Ascending aorta (tissue), 2 donors: ENCODE results near the gene GOSR2. TPM values are rescaled to one million over a fixed set of nuclear protein-coding genes. Genes with fewer than 3 reads are reported as not detected.

Source experiments
- DNase-seq, 2 donors: peaks; one replicate each; pipeline ENCODE4 v3.0.0-alpha.2; 2019; ENCODE audit warnings: low spot score in 2 of 2
- H3K27ac ChIP-seq, 2 donors: fragments of 200-600 bp; sonication (generic); one replicate each; pipeline ENCODE4 v1.5.1; 2016 to 2017; ENCODE audit warnings: mild to moderate bottlenecking in 1 of 2
- H3K27me3 ChIP-seq: fragments of 200-600 bp; sonication (generic); one replicate; pipeline ENCODE4 v1.5.1; 2017
- H3K36me3 ChIP-seq, 2 donors: fragments of 200-600 bp; sonication (generic); one replicate each; pipeline ENCODE4 v1.5.1; 2016
- H3K4me1 ChIP-seq, 2 donors: fragments of 200-600 bp; sonication (generic); one replicate each; pipeline ENCODE4 v1.5.1; 2016 to 2017; ENCODE audit warnings: mild to moderate bottlenecking in 1 of 2
- H3K4me3 ChIP-seq, 2 donors: fragments of 200-600 bp; sonication (generic); one replicate each; pipeline ENCODE4 v1.5.1; 2016 to 2017; ENCODE audit warnings: mild to moderate bottlenecking in 1 of 2
- H3K9me3 ChIP-seq, 2 donors: fragments of 200-600 bp; sonication (generic); one replicate each; pipeline ENCODE4 v1.5.1; 2016
- intact Hi-C: fragments of 100-400 bp; cut with DNase I; formaldehyde crosslinking; loops from one replicate; pipeline ENCODE4 v1.15.1; 2023
- total RNA-seq: library from RNA; depleted of rRNA; stranded (reverse); fragments of >200 nt; gene quantifications from one replicate; pipeline ENCODE4 v1.1.0, GENCODE V29; 2016
- TF ChIP-seq, protein P1 (sequence below), 3 experiments: fragments of 200-600 bp in 2 of 3; fragments of 450-650 bp in 1 of 3; sonication (generic) in 2 of 3; IDR thresholded peaks; one replicate each; pipeline ENCODE4 v1.5.1; 2016 to 2019; ENCODE audit warnings: antibody characterized with exemption in 3 of 3, mild to moderate bottlenecking in 1 of 3, moderate library complexity in 1 of 3

GOSR2 gene
- total RNA-seq, 1 donor from 2014 or later: 36.4 TPM

DNA sequence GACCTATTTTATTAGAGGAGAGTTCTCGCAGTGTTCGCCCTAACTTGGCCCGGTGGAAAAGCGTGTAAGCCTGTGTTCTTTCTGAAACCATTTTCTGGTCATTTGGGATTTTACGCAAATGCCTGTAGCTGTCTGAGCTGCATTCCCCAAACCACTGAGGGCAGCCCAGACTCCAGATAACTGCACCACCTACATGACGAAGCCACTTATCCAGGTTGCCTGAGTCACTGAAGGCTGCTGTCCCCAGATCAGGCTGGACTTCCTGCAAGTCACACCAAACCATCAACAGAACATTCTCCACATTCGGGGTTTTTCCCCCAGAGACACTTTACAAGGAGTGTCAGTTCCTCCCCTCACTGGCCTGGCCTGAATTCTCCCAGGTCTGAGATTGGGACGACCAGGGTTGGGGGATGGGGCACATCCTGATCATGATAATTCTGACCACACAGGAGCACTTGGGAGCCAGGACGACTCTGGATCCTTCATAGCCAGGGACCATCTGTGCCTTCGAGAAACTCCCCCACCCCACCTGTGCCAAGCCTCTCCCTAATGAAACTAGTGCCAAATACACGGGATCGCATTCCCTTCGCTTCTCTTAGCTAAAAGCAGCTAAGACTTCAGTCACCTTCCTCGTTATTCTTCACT lies 53.8 kb downstream of the GOSR2 start:
- TF ChIP-seq, protein P1, sequence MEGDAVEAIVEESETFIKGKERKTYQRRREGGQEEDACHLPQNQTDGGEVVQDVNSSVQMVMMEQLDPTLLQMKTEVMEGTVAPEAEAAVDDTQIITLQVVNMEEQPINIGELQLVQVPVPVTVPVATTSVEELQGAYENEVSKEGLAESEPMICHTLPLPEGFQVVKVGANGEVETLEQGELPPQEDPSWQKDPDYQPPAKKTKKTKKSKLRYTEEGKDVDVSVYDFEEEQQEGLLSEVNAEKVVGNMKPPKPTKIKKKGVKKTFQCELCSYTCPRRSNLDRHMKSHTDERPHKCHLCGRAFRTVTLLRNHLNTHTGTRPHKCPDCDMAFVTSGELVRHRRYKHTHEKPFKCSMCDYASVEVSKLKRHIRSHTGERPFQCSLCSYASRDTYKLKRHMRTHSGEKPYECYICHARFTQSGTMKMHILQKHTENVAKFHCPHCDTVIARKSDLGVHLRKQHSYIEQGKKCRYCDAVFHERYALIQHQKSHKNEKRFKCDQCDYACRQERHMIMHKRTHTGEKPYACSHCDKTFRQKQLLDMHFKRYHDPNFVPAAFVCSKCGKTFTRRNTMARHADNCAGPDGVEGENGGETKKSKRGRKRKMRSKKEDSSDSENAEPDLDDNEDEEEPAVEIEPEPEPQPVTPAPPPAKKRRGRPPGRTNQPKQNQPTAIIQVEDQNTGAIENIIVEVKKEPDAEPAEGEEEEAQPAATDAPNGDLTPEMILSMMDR (IDR thresholded peaks at IDR 0.05): no peak
- DNase-seq: no peak
- H3K36me3 ChIP-seq: no peaks in the 10 kb centered on the region
- no peak overlapping the region for H3K4me3 ChIP-seq
- intact Hi-C loops: no loop called here
- no peak overlapping the region for H3K27ac ChIP-seq
- H3K9me3 ChIP-seq: no peaks in the 10 kb centered on the region
- H3K27me3 ChIP-seq: no peaks in the 10 kb centered on the region
- peaks cover 11 to 13% of the 10 kb centered on the region in 2 donors for H3K4me1 ChIP-seq

DNA sequence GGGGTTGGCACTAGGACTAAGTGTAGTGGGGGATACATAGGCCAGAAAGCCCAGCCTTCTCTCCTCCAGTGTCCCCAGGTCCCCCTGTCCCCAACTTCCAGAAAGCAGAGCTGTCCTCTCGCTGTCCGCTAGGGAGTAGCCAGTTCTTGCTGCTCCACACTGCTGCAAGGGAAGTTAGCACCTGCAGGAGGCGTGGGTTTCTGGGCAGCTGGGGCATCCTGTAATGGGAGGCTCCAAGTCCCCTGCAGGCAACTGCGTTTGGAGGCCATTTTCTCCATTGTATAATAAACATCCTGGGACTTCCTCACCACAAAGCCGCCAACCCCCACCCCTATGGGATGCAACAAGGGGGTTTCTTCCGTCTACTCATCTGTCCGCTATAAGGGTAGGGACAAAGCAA lies 54.4 kb downstream of the GOSR2 start:
- Histone ChIP-seq H3K9me3 (no peaks in the 10 kb centered on the region), H3K36me3 (no peaks in the 10 kb centered on the region), H3K27me3 (no peaks in the 10 kb centered on the region), H3K27ac (no peak overlapping the region), H3K4me3 (no peak overlapping the region), H3K4me1 (peaks cover 11 to 13% of the 10 kb centered on the region in 2 donors)
- TF ChIP-seq, protein P1 (IDR thresholded peaks at IDR 0.05): no peak
- intact Hi-C loops: no loop called here
- DNase-seq: no peak

DNA sequence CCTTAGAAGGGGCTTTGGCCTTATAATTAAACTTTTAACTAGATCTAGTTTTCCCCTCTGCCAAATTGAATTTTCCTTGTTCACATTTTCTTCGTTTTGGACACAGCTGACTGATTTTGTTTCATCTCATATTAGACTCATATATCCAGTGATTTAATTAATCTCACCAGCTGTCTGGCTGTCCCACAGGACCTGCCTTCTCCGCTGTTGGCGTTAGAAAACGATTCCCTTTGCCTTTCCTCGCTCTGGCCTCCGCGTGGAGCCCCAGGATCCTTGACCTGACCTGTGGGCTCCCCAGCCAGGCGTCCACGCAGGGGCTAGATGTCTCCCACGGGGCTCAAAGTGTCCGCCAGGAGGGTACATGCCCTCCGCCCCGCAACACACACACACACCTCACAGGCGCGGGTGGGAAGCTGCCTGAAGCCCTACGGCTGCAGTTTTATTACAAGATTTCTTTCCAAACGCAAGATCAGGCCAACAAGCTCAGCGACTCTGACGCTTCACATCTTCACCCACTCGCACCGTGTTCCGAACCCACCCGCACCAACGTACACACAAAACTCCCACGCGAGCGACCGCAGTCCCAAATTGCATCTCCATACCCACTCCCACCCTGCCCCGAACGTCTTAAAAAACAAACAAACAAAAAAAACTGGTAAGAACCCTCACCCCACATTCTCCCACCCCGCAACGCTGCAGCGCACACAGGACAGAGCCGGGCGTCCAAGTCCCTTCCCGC lies 55.0 kb downstream of the GOSR2 start:
- H3K4me3 ChIP-seq: peak overlapping the region; percentile 72 to 91
- TF ChIP-seq, protein P1 (IDR thresholded peaks at IDR 0.05): no peak
- H3K4me1 ChIP-seq: peaks cover 11 to 13% of the 10 kb centered on the region in 2 donors
- no peak for DNase-seq
- intact Hi-C loops: no loop called here
- no peaks in the 10 kb centered on the region for H3K36me3 ChIP-seq
- H3K27me3 ChIP-seq: no peaks in the 10 kb centered on the region
- H3K27ac ChIP-seq: no peak overlapping the region
- no peaks in the 10 kb centered on the region for H3K9me3 ChIP-seq

DNA sequence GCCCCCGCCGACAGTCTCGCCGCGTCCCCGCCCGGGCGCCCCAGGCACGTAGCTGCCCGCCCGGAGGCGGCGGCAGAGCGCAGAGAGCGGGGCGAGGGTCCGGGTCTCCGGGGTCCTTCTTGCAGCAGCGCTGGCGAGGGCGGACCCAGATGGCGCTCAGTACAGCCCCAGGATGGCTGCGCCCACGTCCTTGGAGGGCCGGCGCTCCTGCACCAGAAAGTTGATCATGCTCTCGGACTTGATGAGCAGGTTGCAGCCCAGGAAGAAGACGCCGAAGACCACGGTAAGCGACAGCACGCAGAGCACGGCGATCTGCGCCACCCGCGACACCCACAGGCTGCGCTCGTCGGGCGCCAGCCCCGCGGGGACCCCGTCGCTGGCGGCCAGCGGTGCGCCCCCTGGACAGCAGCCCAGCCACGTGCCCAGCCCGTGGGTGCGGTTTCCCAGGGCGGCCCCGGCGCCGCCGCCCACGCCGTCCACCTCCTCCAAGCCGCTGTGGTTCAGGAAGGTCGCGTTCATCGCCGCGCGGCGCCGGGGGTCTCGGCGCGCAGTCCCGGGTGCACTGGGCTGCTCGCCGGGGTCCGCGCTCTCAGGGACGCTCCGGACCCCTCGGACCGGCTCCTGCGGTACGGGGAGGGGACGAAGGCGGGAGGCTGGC lies 55.7 kb downstream of the GOSR2 start:
- DNase-seq: no peak
- Histone ChIP-seq H3K27me3 (no peaks in the 10 kb centered on the region), H3K9me3 (no peaks in the 10 kb centered on the region), H3K4me3 (peak overlapping the region; percentile 72 to 91), H3K27ac (no peak overlapping the region), H3K36me3 (no peaks in the 10 kb centered on the region), H3K4me1 (peaks cover 11 to 13% of the 10 kb centered on the region in 2 donors)
- intact Hi-C loops: no loop called here
- TF ChIP-seq, protein P1 (IDR thresholded peaks at IDR 0.05): no peak

DNA sequence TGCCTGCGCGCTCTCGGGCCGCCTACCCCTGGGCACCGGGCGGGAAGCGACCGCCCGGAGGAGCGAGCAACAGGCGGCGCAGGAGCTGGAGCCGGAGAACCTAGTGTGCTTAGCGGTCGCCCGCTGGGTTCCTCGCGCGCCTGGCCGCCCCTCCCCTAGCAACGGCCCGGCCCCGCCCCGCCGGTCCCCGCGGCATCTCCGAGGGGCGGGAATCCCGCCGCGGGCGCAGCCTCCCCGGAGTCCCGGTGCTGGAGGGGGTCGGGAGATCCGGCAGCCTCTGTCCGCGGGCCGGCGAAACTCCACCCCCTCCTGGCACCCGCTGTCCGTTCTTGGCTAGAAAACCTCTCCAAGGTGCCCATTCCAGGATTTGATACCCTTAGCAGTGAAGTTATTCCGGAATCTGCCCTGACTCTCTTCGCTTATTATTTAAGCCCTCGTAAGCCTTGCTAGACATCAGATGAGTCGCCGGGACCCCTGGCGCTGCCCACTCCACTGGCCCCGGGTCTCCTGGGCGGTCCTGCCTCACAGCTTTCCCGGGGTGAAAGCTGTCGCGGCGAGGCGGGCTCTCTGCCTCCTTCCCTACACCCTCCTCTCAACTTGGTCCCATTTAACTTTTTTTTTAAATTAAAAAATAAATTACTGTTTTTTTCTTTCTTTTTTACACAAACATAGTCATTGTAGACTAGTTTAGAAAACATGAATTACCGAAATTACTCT lies 56.3 kb downstream of the GOSR2 start, which contains the start of gene RPRML:
TSS of gene RPRML (minus strand) at position 107 of the 717 bp plus-strand sequence. CDS start 246 bp downstream, outside the sequence.
- H3K4me3 ChIP-seq: peak within 1 kb of the TSS; percentile 72 to 91
- H3K36me3 ChIP-seq: no peaks in the 10 kb centered on the region
- TF ChIP-seq, protein P1 (IDR thresholded peaks at IDR 0.05): no peak
- H3K27me3 ChIP-seq: no peaks in the 10 kb centered on the region
- DNase-seq: no peak
- H3K9me3 ChIP-seq: no peaks in the 10 kb centered on the region
- no peak within 1 kb of the TSS for H3K27ac ChIP-seq
- intact Hi-C loops: no loop called here
- H3K4me1 ChIP-seq: peaks cover 13 to 15% of the 10 kb centered on the region in 2 donors
